OCI-LY7 (cell line): Measurements from ENCODE around the gene CD36. TPM values are rescaled to one million over a fixed set of nuclear protein-coding genes. Genes with fewer than 3 reads are reported as not detected.

Source experiments
- BruUV-seq: library from RNA; stranded (reverse); fragments of 400-500 nt; replicated peaks from 2 replicates; lab custom pipeline; 2021; lab: Mats Ljungman, UMichigan
- CTCF ChIA-PET: fragments of 300-600 bp; sonication (Branson Sonifier 250); formaldehyde crosslinking; loops from one replicate; lab custom pipeline; 2022; ENCODE audit warnings: antibody characterized with exemption; ENCODE audit not compliant: unreplicated experiment; lab: Charles Lee
- POLR2A ChIA-PET: fragments of 300-600 bp; sonication (Branson Sonifier 250); formaldehyde crosslinking; loops from one replicate; lab custom pipeline; 2022; ENCODE audit warnings: antibody characterized with exemption; lab: Charles Lee
- DNase-seq: peaks from one replicate; pipeline ENCODE4 v3.0.0-alpha.2; 2015; ENCODE audit warnings: low spot score
- H2AFZ ChIP-seq: fragments of 200-600 bp; sonication (generic), shearing (Covaris generic); 2 replicates; pipeline ENCODE4 v1.6.1; 2014; ENCODE audit warnings: mild to moderate bottlenecking, antibody characterized with exemption, low read length, moderate library complexity
- H3K27ac ChIP-seq: fragments of 200-600 bp; sonication (generic); 2 replicates; pipeline ENCODE4 v1.5.1; 2014; ENCODE audit warnings: mixed run types, low read depth, mild to moderate bottlenecking, moderate library complexity, low read length, inconsistent platforms; ENCODE audit not compliant: poor library complexity, severe bottlenecking
- H3K36me3 ChIP-seq: fragments of 200-600 bp; sonication (generic); 2 replicates; pipeline ENCODE4 v1.6.1; 2014; ENCODE audit warnings: mild to moderate bottlenecking, antibody characterized with exemption, low read length, moderate library complexity, mixed read lengths; ENCODE audit not compliant: insufficient read depth
- H3K4me1 ChIP-seq: fragments of 200-600 bp; sonication (generic); 2 replicates; pipeline ENCODE4 v1.5.1; 2014; ENCODE audit warnings: mild to moderate bottlenecking, low read length; ENCODE audit not compliant: insufficient read depth, poor library complexity, severe bottlenecking
- H3K4me2 ChIP-seq: fragments of 200-600 bp; sonication (generic); 2 replicates; pipeline ENCODE4 v1.6.1; 2014; ENCODE audit warnings: mild to moderate bottlenecking, low read length
- H3K4me3 ChIP-seq: fragments of 200-600 bp; sonication (generic); 2 replicates; pipeline ENCODE4 v1.5.1; 2014; ENCODE audit warnings: mild to moderate bottlenecking, low read depth, low read length; ENCODE audit not compliant: poor library complexity, severe bottlenecking
- H3K79me2 ChIP-seq: fragments of 200-600 bp; sonication (generic); 2 replicates; pipeline ENCODE4 v1.6.1; 2016; ENCODE audit warnings: low read depth, mild to moderate bottlenecking, low read length, moderate library complexity, mixed read lengths; ENCODE audit not compliant: insufficient read depth
- H3K9me2 ChIP-seq: fragments of 200-600 bp; sonication (generic); 2 replicates; pipeline ENCODE4 v1.6.1; 2016; ENCODE audit warnings: mild to moderate bottlenecking, low read length, mixed read lengths; ENCODE audit not compliant: insufficient read depth
- H3K9me3 ChIP-seq: fragments of 200-600 bp; sonication (generic); 2 replicates; pipeline ENCODE4 v1.6.1; 2014; ENCODE audit warnings: mild to moderate bottlenecking, mixed run types, low read length, mixed read lengths
- H4K20me1 ChIP-seq: fragments of 200-600 bp; sonication (generic); 2 replicates; pipeline ENCODE4 v1.6.1; 2014; ENCODE audit warnings: mild to moderate bottlenecking, antibody characterized with exemption, low read length, moderate library complexity, mixed read lengths; ENCODE audit not compliant: insufficient read depth
- EZH2phosphoT487 ChIP-seq: fragments of 200-600 bp; sonication (generic); IDR thresholded peaks from 2 replicates; pipeline ENCODE4 v1.6.1; 2018; ENCODE audit warnings: low read depth, borderline replicate concordance, mild to moderate bottlenecking, mixed run types, antibody characterized with exemption, low read length, moderate library complexity, mixed read lengths
- intact Hi-C: fragments of 100-400 bp; cut with micrococcal nuclease; formaldehyde crosslinking; loops from one replicate; pipeline ENCODE4 v1.10.0; 2022; ENCODE audit not compliant: unreplicated experiment
- total RNA-seq, 2 experiments: library from RNA; depleted of rRNA in 1 of 2; stranded (reverse); fragments of >200 nt in 1 of 2; shearing (Covaris generic) in 1 of 2; gene quantifications; 2 replicates each; pipeline ENCODE4 v1.2.3, GENCODE V29; 2014 to 2022
- TF ChIP-seq, protein P1 (sequence below): fragments of 200-600 bp; sonication (generic); conservative IDR thresholded peaks from 2 replicates; pipeline ENCODE4 v1.5.1; 2014; ENCODE audit warnings: mild to moderate bottlenecking, antibody characterized with exemption, low read length, moderate library complexity, mixed read lengths

CD36 gene
- total RNA-seq, 2 experiments from 2014 or later: not detected

DNA sequence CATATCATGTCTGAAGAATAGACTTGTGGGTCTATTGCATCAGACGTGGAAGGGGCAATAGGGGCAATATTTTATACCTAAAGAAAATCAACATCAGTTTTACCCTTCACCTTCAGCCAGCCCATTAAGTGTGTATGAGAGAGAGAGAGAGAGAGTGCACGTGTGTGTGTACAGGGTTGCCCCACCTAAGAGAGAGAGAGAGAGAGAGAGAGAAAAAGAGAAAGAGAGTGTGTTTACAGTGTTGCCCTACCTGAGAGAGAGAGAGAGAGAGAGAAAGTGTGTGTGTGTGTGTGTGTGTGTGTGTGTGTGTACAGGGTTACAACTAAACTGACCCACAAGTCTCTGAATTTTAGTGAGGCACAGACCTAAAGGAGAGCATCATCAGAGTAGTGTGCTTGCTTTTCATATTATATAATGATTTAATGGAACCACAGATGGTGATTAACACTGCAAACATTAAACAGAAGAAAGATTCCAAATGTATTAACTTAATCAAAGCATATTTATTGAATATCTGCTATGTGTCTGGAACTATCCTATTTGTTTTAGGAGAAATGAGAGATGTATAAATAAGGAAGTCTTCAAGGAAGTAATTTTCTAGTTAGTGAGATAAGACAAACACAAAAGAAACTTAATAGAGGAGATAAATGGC, 66.8 kb downstream of the CD36 start:
- ChIA-PET CTCF (no interaction called here), POLR2A (no interaction called here)
- H3K9me2 ChIP-seq: no peaks in the 10 kb centered on the region
- H3K9me3 ChIP-seq: no peaks in the 10 kb centered on the region
- H3K36me3 ChIP-seq: no peaks in the 10 kb centered on the region
- H3K79me2 ChIP-seq: no peaks in the 10 kb centered on the region
- no peak overlapping the region for H3K4me3 ChIP-seq
- no peaks in the 10 kb centered on the region for H3K4me1 ChIP-seq
- no peak overlapping the region for H2AFZ ChIP-seq
- H3K4me2 ChIP-seq: no peak overlapping the region
- intact Hi-C loops: no loop called here
- TF ChIP-seq, protein P1, sequence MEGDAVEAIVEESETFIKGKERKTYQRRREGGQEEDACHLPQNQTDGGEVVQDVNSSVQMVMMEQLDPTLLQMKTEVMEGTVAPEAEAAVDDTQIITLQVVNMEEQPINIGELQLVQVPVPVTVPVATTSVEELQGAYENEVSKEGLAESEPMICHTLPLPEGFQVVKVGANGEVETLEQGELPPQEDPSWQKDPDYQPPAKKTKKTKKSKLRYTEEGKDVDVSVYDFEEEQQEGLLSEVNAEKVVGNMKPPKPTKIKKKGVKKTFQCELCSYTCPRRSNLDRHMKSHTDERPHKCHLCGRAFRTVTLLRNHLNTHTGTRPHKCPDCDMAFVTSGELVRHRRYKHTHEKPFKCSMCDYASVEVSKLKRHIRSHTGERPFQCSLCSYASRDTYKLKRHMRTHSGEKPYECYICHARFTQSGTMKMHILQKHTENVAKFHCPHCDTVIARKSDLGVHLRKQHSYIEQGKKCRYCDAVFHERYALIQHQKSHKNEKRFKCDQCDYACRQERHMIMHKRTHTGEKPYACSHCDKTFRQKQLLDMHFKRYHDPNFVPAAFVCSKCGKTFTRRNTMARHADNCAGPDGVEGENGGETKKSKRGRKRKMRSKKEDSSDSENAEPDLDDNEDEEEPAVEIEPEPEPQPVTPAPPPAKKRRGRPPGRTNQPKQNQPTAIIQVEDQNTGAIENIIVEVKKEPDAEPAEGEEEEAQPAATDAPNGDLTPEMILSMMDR: no peak
- TF ChIP-seq EZH2phosphoT487: no peak
- BruUV-seq: no TSS peak
- no peak overlapping the region for H3K27ac ChIP-seq
- DNase-seq: no peak
- H4K20me1 ChIP-seq: no peaks in the 10 kb centered on the region

DNA sequence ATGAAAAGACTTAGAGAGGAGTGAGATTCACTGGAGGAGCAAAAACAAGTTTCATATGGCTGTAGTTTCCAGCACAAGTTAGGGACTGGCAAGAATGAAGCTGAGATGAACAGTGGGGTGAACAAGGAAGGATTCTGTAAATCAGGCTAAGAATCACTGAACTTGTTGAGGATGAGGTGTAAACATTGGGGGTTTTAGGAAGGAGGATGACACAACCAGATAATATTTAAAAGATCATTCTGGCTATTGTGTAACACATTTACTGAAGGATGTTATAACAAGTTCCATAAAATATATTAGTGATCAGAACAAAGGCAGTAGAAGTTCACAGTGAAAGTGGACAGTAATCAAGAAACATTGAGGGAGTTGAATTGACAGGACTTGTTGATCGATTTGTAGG, 68.9 kb downstream of the CD36 start:
- TF ChIP-seq, protein P1: no peak
- TF ChIP-seq EZH2phosphoT487: no peak
- no peaks in the 10 kb centered on the region for H3K9me2 ChIP-seq

DNA sequence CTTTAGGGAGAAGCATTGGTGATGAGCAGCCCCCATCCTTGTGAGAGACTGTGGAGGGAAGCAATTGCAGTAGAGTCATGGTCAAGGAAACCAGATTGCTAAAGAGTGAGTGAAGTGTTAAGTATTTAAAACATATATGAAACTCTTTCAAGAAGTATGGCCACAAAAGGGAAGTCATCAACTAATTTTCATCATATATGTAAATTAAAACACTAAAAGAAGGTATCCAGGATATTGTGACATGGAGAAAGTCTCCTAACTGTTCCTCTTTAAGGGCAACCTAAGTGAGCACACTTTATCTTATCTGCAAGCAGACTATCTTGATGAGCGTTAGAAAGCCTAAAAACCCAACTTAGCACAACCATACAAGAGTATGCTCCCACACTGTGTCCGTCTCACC, 69.7 kb downstream of the CD36 start:
- intact Hi-C loops: no loop called here
- ChIA-PET POLR2A (no interaction called here), CTCF (no interaction called here)
- H3K9me3 ChIP-seq: no peaks in the 10 kb centered on the region
- no TSS peak for BruUV-seq
- H4K20me1 ChIP-seq: no peaks in the 10 kb centered on the region
- no peak overlapping the region for H3K27ac ChIP-seq
- H3K4me1 ChIP-seq: no peaks in the 10 kb centered on the region
- no peak overlapping the region for H2AFZ ChIP-seq
- no peak for TF ChIP-seq EZH2phosphoT487
- TF ChIP-seq, protein P1: no peak
- DNase-seq: no peak
- H3K4me2 ChIP-seq: no peak overlapping the region
- no peaks in the 10 kb centered on the region for H3K79me2 ChIP-seq
- H3K9me2 ChIP-seq: no peaks in the 10 kb centered on the region
- H3K4me3 ChIP-seq: no peak overlapping the region
- H3K36me3 ChIP-seq: no peaks in the 10 kb centered on the region

More for the DNA sequence above, 68.9 kb downstream of the CD36 start:
- H4K20me1 ChIP-seq: no peaks in the 10 kb centered on the region
- H3K4me1 ChIP-seq: no peaks in the 10 kb centered on the region
- ChIA-PET CTCF (no interaction called here), POLR2A (no interaction called here)
- no peak for DNase-seq
- H3K36me3 ChIP-seq: no peaks in the 10 kb centered on the region
- no peak overlapping the region for H2AFZ ChIP-seq
- H3K4me2 ChIP-seq: no peak overlapping the region
- H3K27ac ChIP-seq: no peak overlapping the region
- H3K79me2 ChIP-seq: no peaks in the 10 kb centered on the region
- no peaks in the 10 kb centered on the region for H3K9me3 ChIP-seq
- no peak overlapping the region for H3K4me3 ChIP-seq
- BruUV-seq: no TSS peak
- intact Hi-C loops: no loop called here
